ENCODE results near the gene ZNF649.
"Not testable (repeated sequence)": the region's sequence is repeated elsewhere in the genome, so short reads cannot be mapped to it uniquely, and the experiment has no call there.

Gene ZNF649

GRCh38 chr19:51904331-51905165, at the start of gene ZNF649:
ZNF649 (minus strand) TSS chr19:51905017; CDS start chr19:51900107, 4,910 bp downstream.
- peak; percentile 41 for DNase-seq

- DNase-seq, result no peak
These were observed 44.2 kb upstream of the ZNF649 start for GRCh38 chr19:51948975-51949374.

DNA sequence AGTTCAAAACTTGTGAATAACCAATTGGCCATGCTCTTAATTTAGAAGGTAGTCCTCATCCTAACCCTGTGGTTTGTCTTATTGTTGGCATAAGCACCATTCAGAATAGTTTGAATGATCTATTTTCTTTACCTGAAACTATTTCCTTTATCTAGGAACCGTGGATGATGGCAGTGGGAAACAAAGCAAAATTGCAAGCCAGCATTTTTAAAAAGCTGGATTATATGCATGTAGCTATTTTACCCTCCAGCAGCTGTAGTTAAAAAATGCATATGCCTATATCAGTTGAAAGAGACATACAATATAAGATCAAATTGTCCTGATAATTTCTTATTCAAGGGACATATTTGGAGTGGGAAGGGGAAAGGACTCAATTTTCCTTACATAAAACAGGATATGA, 41.8 kb upstream of the ZNF649 start:
- no peak for DNase-seq

- DNase-seq, result no peak
These were observed 40.2 kb upstream of the ZNF649 start for GRCh38 chr19:51944798-51945552.

- DNase-seq, result no peak
These were observed 34.1 kb upstream of the ZNF649 start for GRCh38 chr19:51938936-51939335.

- no peak for DNase-seq
These were observed 27.1 kb upstream of the ZNF649 start for GRCh38 chr19:51931921-51932320.

DNA sequence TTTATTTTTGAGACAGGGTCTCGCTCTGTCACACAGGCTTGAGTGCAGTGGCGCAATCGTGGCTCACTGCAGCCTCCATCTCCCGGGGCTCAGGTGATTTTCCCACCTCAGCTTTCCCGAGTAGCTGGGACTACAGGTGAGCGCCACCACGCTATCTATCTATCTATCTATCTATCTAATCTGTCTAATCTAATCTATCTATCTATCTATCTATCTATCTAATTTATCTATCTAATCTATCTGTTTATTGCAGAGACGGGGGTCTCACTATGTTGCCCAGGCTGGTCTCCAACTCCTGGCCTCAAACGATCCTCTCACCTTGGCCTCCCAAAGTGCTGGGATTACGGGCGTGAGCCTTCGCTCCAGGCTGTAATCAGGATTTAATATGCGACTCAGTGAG, 23.0 kb upstream of the ZNF649 start:
- peak; percentile 5 for DNase-seq

DNA sequence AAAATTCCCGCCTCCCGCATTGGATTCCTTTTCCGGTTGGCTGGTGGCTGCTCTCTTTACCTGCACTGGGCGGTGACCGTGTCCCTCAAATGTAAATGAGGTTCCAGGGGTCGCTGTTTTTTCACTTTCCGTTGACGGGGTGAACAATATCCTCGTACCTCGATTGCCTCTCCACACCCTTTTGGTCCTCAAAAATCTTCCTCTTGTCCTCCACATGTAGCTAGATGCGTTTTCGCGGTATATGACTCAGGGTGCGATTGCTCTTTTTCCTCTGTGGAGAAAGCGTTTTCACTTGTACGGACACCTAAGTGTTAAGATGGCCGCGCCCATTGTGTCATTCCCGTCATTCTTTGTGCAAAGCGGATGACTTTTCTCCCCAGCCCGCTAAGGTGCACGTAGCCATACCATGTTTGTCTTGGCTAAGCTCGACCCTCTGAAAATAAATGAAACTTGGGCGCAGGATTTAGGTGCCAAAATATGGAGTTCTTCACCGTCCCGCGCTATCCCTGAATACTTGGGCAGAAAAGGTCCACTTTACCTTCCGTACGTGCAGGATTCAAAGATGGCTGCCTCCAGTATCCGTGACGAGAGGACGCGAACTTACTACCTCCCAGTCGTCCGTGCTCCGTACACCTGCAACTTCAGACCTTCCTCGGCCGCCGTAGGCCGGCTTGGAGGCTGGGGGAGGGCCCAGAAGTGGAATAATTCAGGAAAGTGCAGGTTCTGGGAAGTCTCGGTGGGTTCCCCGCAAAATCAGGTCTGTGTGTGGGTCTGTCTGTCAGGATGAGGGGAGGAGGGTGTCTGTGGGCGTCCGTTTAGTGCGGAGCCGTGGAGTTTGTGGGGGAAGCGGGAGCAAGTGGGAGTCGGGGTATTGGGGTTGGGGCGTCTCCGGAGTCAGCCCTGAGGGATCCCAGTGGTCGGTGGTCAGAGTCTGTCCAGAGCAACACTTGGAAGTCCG, 22.2 kb upstream of the ZNF649 start, which contains the start of gene ZNF613:
TSS of gene ZNF613 (plus strand) at position 689 of the 958 bp plus-strand sequence. CDS start 8,749 bp downstream, outside the sequence.
- peak; percentile 97 for DNase-seq

GRCh38 chr19:51926426-51926783, 21.6 kb upstream of the ZNF649 start:
- no peak for DNase-seq

DNA sequence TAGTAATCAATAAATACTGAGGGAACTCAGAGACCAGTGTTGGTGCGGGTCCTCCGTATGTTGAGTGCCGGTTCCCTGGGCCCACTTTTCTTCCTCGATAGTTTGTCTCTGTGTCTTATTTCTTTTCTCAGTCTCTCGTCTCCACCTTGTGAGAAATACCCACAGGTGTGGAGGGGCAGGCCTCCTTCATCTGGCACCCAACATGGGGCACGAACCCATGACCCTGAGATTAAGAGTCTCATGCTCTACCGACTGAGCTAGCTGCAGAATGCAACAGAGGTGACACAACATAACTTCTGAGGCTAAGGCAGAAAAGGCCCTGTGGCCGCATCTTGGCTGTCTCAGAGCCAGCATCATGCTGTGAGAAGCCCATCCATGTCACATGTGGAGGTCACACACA, 17.1 kb upstream of the ZNF649 start:
- no peak for DNase-seq

GRCh38 chr19:51919606-51920005, 14.8 kb upstream of the ZNF649 start:
- no peak for DNase-seq

DNA sequence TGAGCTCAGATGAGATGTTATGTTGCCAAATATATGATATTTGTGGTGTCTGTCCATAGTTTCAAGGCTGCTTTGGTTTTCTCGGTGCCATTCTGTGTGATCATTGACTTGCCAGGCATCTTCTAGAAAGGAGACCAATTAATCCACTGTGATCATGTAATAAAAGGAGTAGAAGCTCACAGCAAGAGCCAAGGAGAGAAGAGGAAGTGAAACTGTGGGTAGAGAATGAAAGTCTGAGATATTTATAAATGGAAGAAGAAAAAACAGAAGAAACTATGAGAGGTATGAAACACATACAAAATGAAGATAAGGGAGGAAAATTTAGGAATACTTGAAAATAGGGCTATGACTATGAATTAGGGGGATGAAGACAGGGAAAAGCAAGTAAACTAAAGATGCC, 11.3 kb upstream of the ZNF649 start:
- DNase-seq, result no peak

GRCh38 chr19:51915324-51915867, 10.6 kb upstream of the ZNF649 start:
- no peak for DNase-seq

- DNase-seq, result not testable (repeated sequence)
These were observed 3.2 kb upstream of the ZNF649 start for GRCh38 chr19:51907981-51908380.

- DNase-seq, result not testable (repeated sequence)
These were observed 1.3 kb upstream of the ZNF649 start for GRCh38 chr19:51906108-51906507.

DNA sequence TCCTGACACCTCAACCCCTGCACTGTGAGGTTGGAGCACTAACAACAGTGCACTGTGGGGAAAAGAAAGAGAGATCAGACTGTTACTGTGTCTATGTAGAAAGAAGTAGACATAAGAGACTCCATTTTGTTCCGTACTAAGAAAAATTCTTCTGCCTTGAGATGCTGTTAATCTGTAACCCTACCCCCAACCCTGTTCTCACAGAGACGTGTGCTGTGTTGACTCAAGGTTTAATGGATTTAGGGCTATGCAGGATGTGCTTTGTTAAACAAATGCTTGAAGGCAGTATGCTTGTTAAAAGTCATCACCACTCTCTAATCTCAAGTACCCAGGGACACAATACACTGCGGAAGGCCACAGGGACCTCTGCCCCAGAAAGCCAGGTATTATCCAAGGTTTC, 822 bp upstream of the ZNF649 start:
- not testable (repeated sequence) for DNase-seq

DNA sequence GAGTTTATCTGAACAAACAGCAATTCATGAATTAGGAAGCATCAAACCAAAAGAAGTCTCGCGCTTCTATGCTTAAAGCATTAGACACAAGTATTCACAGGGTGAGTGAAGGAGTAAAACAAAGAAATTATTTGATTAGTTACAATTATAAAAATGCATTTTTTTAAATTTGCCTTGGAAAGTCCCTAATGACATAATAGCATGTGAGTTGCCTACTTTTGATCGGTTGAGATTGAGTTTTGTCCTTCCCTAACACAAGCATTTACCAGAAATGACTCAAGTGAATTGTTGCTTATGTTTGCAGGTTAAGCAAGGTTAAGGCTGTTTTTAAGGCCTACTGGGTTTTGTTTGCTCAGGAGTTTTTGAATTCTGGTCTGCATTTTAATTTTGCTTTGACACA, 389 bp upstream of the ZNF649 start:
- no peak for DNase-seq

- DNase-seq, result no peak
These were observed 1.6 kb downstream of the ZNF649 start for GRCh38 chr19:51903192-51903591.

- no peak for DNase-seq
These were observed 3.0 kb downstream of the ZNF649 start for GRCh38 chr19:51901860-51902259.

GRCh38 chr19:51891193-51891747, 13.5 kb downstream of the ZNF649 start:
- no peak for DNase-seq

GRCh38 chr19:51889934-51890333, 14.9 kb downstream of the ZNF649 start:
- DNase-seq, result no peak

All from NCI-H69 (cell line).